GM19324 (cell line): ENCODE measurements around the gene CCDC190.
"Not testable (repeated sequence)": the region's sequence is repeated elsewhere in the genome, so short reads cannot be mapped to it uniquely, and the experiment has no call there.

Source experiments
- ATAC-seq: cut with Tn5 transposase; IDR thresholded peaks from one replicate; pipeline ENCODE4 v1.9.1; 2021; ENCODE audit warnings: mild to moderate bottlenecking, moderate library complexity; ENCODE audit not compliant: unreplicated experiment, low FRiP score

CCDC190 gene

GRCh38 chr1:162861101-162861500 is at the start of gene CCDC190:
CCDC190 (minus strand) TSS chr1:162861175; CDS start chr1:162859646, 1,529 bp downstream.
- no peak for ATAC-seq

- ATAC-seq: no peak
These were observed 49.2 kb upstream of the CCDC190 start for GRCh38 chr1:162910161-162910560.

DNA sequence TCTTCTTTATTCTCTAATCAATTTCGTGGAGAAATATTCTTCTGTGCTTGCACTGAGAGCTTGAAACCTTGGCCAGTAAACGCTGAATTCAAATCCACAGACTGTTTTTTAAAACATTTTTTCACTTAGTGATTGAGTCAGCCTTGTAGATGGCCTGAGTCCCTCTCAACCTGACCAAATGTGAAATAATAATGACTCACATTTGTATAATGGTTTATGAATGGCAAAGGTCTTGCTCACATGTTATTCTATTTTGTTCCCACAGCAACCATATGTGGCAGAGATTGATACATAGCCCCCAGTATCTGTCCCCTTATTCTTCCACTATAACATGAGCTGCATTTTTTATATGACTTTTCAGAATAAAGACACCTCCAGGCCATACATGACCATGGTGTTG is 47.8 kb upstream of the CCDC190 start:
- no peak for ATAC-seq

- ATAC-seq: no peak
These were observed 47.3 kb upstream of the CCDC190 start for GRCh38 chr1:162908236-162908635.

GRCh38 chr1:162906485-162906884 is 45.5 kb upstream of the CCDC190 start:
- ATAC-seq: no peak

GRCh38 chr1:162905174-162906158 is 44.5 kb upstream of the CCDC190 start:
- no peak for ATAC-seq

- ATAC-seq: no peak
These were observed 43.6 kb upstream of the CCDC190 start for GRCh38 chr1:162904579-162904978.

- ATAC-seq: no peak
These were observed 43.0 kb upstream of the CCDC190 start for GRCh38 chr1:162904023-162904422.

DNA sequence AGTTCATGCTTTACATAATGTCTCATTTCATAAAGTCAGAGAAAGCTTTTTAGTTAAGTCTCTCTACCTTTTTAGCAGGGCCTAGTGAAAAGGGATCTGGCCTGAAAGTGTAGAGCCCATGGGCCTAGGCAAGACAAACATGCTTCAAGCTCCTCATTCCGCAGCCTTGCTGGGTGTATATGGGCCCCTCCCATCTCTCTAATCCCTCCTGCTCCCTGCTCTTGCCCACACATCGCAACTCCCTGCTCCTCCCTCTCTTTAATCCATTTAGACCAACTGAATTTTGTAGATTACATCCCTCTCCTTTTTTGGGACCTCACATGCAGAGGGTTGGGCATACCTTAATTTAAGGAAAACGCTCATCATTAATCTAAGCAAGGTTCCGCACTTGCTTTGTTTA is 42.3 kb upstream of the CCDC190 start:
- no peak for ATAC-seq

GRCh38 chr1:162902416-162902815 is 41.4 kb upstream of the CCDC190 start:
- no peak for ATAC-seq

DNA sequence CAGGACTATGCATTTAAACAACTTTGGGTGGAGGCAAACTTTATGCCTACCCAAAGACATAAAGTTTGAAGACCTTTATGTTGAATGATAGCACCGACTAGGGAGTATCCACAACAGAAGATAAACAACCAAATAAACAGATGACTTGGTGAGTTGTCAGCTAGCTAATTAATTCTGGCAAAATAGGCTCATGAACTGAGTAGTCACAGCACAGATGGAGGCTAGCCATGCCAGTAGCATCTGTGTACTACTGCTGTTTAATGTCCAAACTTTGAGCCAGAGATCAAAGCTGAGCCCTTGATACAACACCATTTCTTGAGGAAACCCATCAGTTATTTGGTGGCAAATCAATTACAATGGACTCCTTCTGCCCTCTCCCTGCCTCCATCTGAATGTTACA is 40.3 kb upstream of the CCDC190 start:
- no peak for ATAC-seq

- ATAC-seq: no peak
These were observed 38.6 kb upstream of the CCDC190 start for GRCh38 chr1:162899422-162900146.

DNA sequence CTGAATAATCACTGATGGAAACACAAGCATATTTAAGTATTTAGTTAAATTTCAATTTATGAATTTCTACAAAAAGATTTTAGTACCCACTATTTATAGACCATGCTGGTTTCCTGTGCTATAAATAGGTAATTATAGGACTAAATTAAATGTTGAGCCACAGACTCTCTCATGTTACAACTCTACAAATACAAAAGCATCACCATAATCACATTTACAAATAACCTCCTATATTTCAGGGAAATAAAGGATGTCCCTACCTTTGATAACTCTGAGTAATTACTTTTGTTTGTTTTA is 32.6 kb upstream of the CCDC190 start:
- no peak for ATAC-seq

DNA sequence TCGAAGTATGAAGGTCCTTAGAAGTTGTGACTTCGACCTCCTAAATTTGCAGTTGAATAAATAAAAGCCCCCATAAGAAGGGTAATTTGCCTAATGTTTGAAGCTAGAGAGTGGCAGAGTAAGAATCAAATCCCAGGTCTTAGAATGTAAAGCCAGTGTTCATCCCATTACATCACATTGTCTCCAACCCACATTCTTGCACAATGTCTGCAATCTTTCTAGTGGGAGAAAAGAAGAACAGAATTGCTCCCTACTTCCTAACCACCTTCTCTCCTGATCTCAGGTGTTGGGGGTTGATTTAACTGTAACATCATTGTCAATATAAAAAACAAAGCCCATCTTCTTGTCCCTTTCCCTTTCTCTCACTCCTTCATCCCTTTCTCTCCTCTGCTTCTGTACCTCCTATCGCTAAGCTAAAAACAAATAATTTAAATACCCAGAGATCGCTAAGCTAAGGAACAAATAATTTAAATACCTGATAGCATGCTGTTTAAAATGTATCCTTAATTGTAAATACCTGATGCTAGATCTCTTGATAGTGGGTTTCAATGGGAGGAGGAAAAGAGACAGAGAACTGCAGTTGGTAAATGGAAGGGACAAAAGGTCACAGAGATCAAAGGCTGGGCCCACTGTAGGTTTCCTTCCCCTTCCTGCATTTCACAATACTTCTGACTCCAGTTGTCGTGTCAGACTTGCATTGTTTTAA is 32.1 kb upstream of the CCDC190 start:
- no peak for ATAC-seq

- no peak for ATAC-seq
These were observed 29.0 kb upstream of the CCDC190 start for GRCh38 chr1:162889989-162890388.

GRCh38 chr1:162886705-162887104 is 25.7 kb upstream of the CCDC190 start:
- no peak for ATAC-seq

GRCh38 chr1:162885265-162885664 is 24.3 kb upstream of the CCDC190 start:
- no peak for ATAC-seq

DNA sequence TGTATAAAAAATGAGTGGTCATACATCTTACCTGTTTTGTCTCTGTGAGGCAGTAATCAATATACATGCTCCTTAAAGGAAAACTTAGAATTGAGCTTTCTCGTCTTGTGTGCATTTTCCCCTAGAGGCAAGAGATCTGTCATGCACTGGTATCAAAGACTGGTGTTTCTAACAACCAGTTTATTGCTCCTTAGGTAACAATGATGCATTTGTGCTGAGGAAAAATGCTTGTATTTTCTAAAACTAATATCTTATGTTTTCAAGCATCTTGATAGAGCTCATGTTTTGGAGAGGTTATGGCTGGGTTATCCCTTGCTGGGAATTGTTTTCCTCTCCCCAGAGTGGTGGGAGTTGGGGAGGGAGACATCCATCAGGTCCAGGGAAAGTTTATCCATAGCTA is 23.9 kb upstream of the CCDC190 start:
- ATAC-seq: no peak

- no peak for ATAC-seq
These were observed 21.3 kb upstream of the CCDC190 start for GRCh38 chr1:162882248-162882674.

GRCh38 chr1:162881590-162881989 is 20.6 kb upstream of the CCDC190 start:
- no peak for ATAC-seq

GRCh38 chr1:162880617-162881016 is 19.6 kb upstream of the CCDC190 start:
- ATAC-seq: not testable (repeated sequence)
